ENCODE data around the gene PTPN21.

PTPN21 gene

DNA sequence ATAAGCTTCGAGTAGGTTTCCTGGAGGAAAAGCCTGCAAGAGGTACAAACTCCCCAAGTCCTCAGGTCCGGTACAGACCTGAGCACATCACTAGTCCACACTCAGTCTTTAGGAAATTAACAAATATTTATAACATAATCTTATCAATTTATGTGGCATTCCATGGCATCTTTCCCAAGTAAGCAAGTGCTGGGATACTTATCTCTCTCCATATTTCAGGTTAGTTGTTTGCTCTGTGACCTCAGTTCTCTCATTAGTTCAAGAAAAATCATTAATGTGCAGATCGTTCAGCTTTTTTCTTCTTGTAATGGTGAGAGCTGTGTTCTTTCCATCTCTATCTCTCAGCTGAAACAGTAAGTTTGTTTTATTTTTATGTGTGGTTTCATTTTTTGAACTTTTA is 134.6 kb downstream of the PTPN21 start:
- H3K27ac ChIP-seq (ENCODE audit: low read length), result no peak overlapping the region
- H3K4me2 ChIP-seq (ENCODE audit: low read depth, low read length), result no peak overlapping the region
- no peaks in the 10 kb centered on the region for H4K20me1 ChIP-seq (ENCODE audit: insufficient read depth, low read length)
- no peak overlapping the region for H2AFZ ChIP-seq (ENCODE audit: low read length)
- H3K9me2 ChIP-seq (replicated peaks; ENCODE audit: insufficient read depth, low read length), result no peaks in the 10 kb centered on the region
- TF ChIP-seq EZH2phosphoT487 (IDR thresholded peaks at IDR 0.05; ENCODE audit: low read length), result no peak
- TF ChIP-seq, protein P1, sequence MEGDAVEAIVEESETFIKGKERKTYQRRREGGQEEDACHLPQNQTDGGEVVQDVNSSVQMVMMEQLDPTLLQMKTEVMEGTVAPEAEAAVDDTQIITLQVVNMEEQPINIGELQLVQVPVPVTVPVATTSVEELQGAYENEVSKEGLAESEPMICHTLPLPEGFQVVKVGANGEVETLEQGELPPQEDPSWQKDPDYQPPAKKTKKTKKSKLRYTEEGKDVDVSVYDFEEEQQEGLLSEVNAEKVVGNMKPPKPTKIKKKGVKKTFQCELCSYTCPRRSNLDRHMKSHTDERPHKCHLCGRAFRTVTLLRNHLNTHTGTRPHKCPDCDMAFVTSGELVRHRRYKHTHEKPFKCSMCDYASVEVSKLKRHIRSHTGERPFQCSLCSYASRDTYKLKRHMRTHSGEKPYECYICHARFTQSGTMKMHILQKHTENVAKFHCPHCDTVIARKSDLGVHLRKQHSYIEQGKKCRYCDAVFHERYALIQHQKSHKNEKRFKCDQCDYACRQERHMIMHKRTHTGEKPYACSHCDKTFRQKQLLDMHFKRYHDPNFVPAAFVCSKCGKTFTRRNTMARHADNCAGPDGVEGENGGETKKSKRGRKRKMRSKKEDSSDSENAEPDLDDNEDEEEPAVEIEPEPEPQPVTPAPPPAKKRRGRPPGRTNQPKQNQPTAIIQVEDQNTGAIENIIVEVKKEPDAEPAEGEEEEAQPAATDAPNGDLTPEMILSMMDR (IDR thresholded peaks at IDR 0.05; ENCODE audit: low read length), result no peak
- DNase-seq, result no peak
- H3K27me3 ChIP-seq (replicated peaks; ENCODE audit: insufficient read depth, low read length), result no peaks in the 10 kb centered on the region
- no peak overlapping the region for H3K9ac ChIP-seq (ENCODE audit: low read length)
- H3K9me3 ChIP-seq (replicated peaks; ENCODE audit: insufficient read depth, low read length), result no peaks in the 10 kb centered on the region
- H3F3A ChIP-seq (ENCODE audit: insufficient read depth, low read length), result no peaks in the 10 kb centered on the region
- no peak overlapping the region for H3K4me3 ChIP-seq (ENCODE audit: low read length)
- no peaks in the 10 kb centered on the region for H3K36me3 ChIP-seq (replicated peaks; ENCODE audit: insufficient read depth, low read length)
- H3K79me2 ChIP-seq (ENCODE audit: low read length), result no peaks in the 10 kb centered on the region
- H3K4me1 ChIP-seq (ENCODE audit: low read length), result no peaks in the 10 kb centered on the region

DNA sequence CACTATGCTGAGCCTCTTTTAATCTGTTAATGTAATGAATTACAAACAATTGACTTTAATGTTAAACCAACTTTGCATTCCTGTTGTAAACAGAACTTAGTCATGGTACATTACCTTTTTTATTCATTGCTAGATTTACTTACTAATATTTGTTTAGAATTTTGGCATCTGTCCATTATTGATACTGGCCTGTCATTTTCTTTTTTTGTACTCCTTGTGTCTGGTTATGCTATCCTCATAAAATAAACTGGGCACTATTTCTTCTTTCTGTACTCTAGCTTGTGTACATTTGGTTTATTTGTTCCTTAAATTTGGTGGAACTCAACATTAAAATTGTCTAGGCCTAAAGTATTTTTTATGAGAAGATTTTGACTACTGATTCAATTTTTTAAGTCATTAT is 137.2 kb downstream of the PTPN21 start:
- Histone ChIP-seq H3K4me3 (ENCODE audit: low read length) (no peak overlapping the region), H3K36me3 (replicated peaks; ENCODE audit: insufficient read depth, low read length) (no peaks in the 10 kb centered on the region), H3K79me2 (ENCODE audit: low read length) (no peaks in the 10 kb centered on the region), H3K9me2 (replicated peaks; ENCODE audit: insufficient read depth, low read length) (no peaks in the 10 kb centered on the region), H3K4me2 (ENCODE audit: low read depth, low read length) (no peak overlapping the region), H3K9ac (ENCODE audit: low read length) (no peak overlapping the region), H3K4me1 (ENCODE audit: low read length) (no peaks in the 10 kb centered on the region), H3K27me3 (replicated peaks; ENCODE audit: insufficient read depth, low read length) (no peaks in the 10 kb centered on the region), H2AFZ (ENCODE audit: low read length) (no peak overlapping the region), H3F3A (ENCODE audit: insufficient read depth, low read length) (no peaks in the 10 kb centered on the region), H3K9me3 (replicated peaks; ENCODE audit: insufficient read depth, low read length) (no peaks in the 10 kb centered on the region), H3K27ac (ENCODE audit: low read length) (no peak overlapping the region), H4K20me1 (ENCODE audit: insufficient read depth, low read length) (no peaks in the 10 kb centered on the region)
- TF ChIP-seq EZH2 (optimal IDR thresholded peaks at IDR 0.05; ENCODE audit: low read depth, low read length), result no peak
- DNase-seq, result no peak

Data from MM.1S (cell line).